Measurements from ENCODE around the gene ZNF84.
A peak's percentile ranks its signal among the peaks of the same experiment; 100 is the strongest.

GRCh38 chr12:133080368-133081158 is 43.3 kb downstream of the ZNF84 start, which contains the start of gene ZNF140:
- peak in 1 of 2 donors; percentile 65 for TF ChIP-seq POLR2A (IDR thresholded peaks at IDR 0.05)
- TF ChIP-seq CTCF (IDR thresholded peaks at IDR 0.05): peak in 3 of 5 experiments; percentile 27 to 72 (median 65)
- TF ChIP-seq EP300 (IDR thresholded peaks at IDR 0.05): peak; percentile 56 to 71
